GM12891 (cell line): ENCODE data around the gene RRBP1.

Source experiments
- POLR2A ChIP-seq: IDR thresholded peaks from 2 replicates; pipeline ENCODE4 v1.6.1; 2011; ENCODE audit warnings: low read depth, low read length, control low read depth
- POLR2AphosphoS5 ChIP-seq: IDR thresholded peaks from 2 replicates; pipeline ENCODE4 v1.6.1; 2011; ENCODE audit warnings: low read depth, low read length, control low read depth
- SPI1 ChIP-seq: IDR thresholded peaks from 2 replicates; pipeline ENCODE4 v1.6.1; 2011; ENCODE audit warnings: low read depth, low read length, control low read depth
- TAF1 ChIP-seq: IDR thresholded peaks from 2 replicates; pipeline ENCODE4 v1.6.1; 2011; ENCODE audit warnings: low read depth, low read length, control low read depth

GRCh38 chr20:17716331-17716730 is 34.3 kb upstream of the RRBP1 start:
- TF ChIP-seq POLR2AphosphoS5 (no peak), SPI1 (no peak), POLR2A (no peak), TAF1 (no peak)
